ENCODE results near the gene XPO5. TPM values are rescaled to one million over a fixed set of nuclear protein-coding genes. Genes with fewer than 3 reads are reported as not detected.
"Not testable (repeated sequence)": the region's sequence is repeated elsewhere in the genome, so short reads cannot be mapped to it uniquely, and the experiment has no call there.

XPO5 gene
- total RNA-seq, 2 donors from 2014 or later = 11.9 to 33.2 TPM

GRCh38 chr6:43547222-43547621, 28.6 kb downstream of the XPO5 start:
- Histone ChIP-seq H3K4me1 (ENCODE audit: control insufficient read depth in 1 of 2, low read depth in 2 of 2) (no peaks in the 10 kb centered on the region), H3K36me3 (peaks cover 34% of the 10 kb centered on the region), H3K27me3 (replicated peaks; ENCODE audit: insufficient read depth) (no peaks in the 10 kb centered on the region), H3K9me3 (no peaks in the 10 kb centered on the region), H3K27ac (no peak overlapping the region), H3K4me3 (no peak overlapping the region)
- TF ChIP-seq CTCF (IDR thresholded peaks at IDR 0.05) = no peak
- no peak for ATAC-seq (ENCODE audit: insufficient number of reproducible peaks, low FRiP score, low read depth)
- DNase-seq (ENCODE audit: low spot score) = no peak

- H3K9me3 ChIP-seq = no peaks in the 10 kb centered on the region
- no peak overlapping the region for H3K27ac ChIP-seq
- no peaks in the 10 kb centered on the region for H3K4me1 ChIP-seq (ENCODE audit: control insufficient read depth in 1 of 2, low read depth in 2 of 2)
- H3K4me3 ChIP-seq = no peak overlapping the region
- H3K27me3 ChIP-seq (replicated peaks; ENCODE audit: insufficient read depth) = no peaks in the 10 kb centered on the region
- DNase-seq (ENCODE audit: low spot score) (no peak), ATAC-seq (ENCODE audit: insufficient number of reproducible peaks, low FRiP score, low read depth) (no peak)
- H3K36me3 ChIP-seq = peaks cover 35% of the 10 kb centered on the region
- no peak for TF ChIP-seq CTCF (IDR thresholded peaks at IDR 0.05)
Measured at GRCh38 chr6:43544461-43544860, 31.4 kb downstream of the XPO5 start.

GRCh38 chr6:43541774-43542471, 33.9 kb downstream of the XPO5 start:
- no peak overlapping the region for H3K27ac ChIP-seq
- peaks cover 27% of the 10 kb centered on the region for H3K36me3 ChIP-seq

GRCh38 chr6:43540507-43540906, 35.3 kb downstream of the XPO5 start:
- Histone ChIP-seq H3K4me3 (no peak overlapping the region), H3K27me3 (replicated peaks; ENCODE audit: insufficient read depth) (no peaks in the 10 kb centered on the region), H3K4me1 (ENCODE audit: control insufficient read depth in 1 of 2, low read depth in 2 of 2) (no peaks in the 10 kb centered on the region), H3K9me3 (no peaks in the 10 kb centered on the region), H3K27ac (no peak overlapping the region), H3K36me3 (peaks cover 24% of the 10 kb centered on the region)
- no peak for TF ChIP-seq CTCF (IDR thresholded peaks at IDR 0.05)
- DNase-seq (ENCODE audit: low spot score) (no peak), ATAC-seq (ENCODE audit: insufficient number of reproducible peaks, low FRiP score, low read depth) (no peak)

More at GRCh38 chr6:43541774-43542471, 33.9 kb downstream of the XPO5 start:
- DNase-seq (ENCODE audit: low spot score) (no peak), ATAC-seq (ENCODE audit: insufficient number of reproducible peaks, low FRiP score, low read depth) (no peak)
- no peak for TF ChIP-seq CTCF (IDR thresholded peaks at IDR 0.05)
- H3K4me3 ChIP-seq = no peak overlapping the region
- H3K4me1 ChIP-seq (ENCODE audit: control insufficient read depth in 1 of 2, low read depth in 2 of 2) = no peaks in the 10 kb centered on the region
- no peaks in the 10 kb centered on the region for H3K27me3 ChIP-seq (replicated peaks; ENCODE audit: insufficient read depth)
- no peaks in the 10 kb centered on the region for H3K9me3 ChIP-seq

GRCh38 chr6:43539409-43539808, 36.4 kb downstream of the XPO5 start:
- H3K27ac ChIP-seq; H3K4me3 ChIP-seq; DNase-seq (ENCODE audit: low spot score); H3K27me3 ChIP-seq (replicated peaks; ENCODE audit: insufficient read depth); H3K4me1 ChIP-seq (ENCODE audit: control insufficient read depth in 1 of 2, low read depth in 2 of 2); H3K9me3 ChIP-seq; ATAC-seq (ENCODE audit: insufficient number of reproducible peaks, low FRiP score, low read depth): not testable (repeated sequence)
- peaks cover 24% of the 10 kb centered on the region for H3K36me3 ChIP-seq

GRCh38 chr6:43538986-43539385, 36.9 kb downstream of the XPO5 start:
- H3K36me3 ChIP-seq = peaks cover 23% of the 10 kb centered on the region
- not testable (repeated sequence) for H3K9me3 ChIP-seq; H3K4me3 ChIP-seq; ATAC-seq (ENCODE audit: insufficient number of reproducible peaks, low FRiP score, low read depth); H3K4me1 ChIP-seq (ENCODE audit: control insufficient read depth in 1 of 2, low read depth in 2 of 2); DNase-seq (ENCODE audit: low spot score); H3K27me3 ChIP-seq (replicated peaks; ENCODE audit: insufficient read depth); H3K27ac ChIP-seq
